NCI-H446 treated with DMSO at 0.1 percent for 48 hours (cell line): ENCODE results near the gene C16orf74.

ENCODE experiments used
- DNase-seq: peaks from one replicate; lab custom pipeline; 2025; lab: John Stamatoyannopoulos, UW

C16orf74 gene

DNA sequence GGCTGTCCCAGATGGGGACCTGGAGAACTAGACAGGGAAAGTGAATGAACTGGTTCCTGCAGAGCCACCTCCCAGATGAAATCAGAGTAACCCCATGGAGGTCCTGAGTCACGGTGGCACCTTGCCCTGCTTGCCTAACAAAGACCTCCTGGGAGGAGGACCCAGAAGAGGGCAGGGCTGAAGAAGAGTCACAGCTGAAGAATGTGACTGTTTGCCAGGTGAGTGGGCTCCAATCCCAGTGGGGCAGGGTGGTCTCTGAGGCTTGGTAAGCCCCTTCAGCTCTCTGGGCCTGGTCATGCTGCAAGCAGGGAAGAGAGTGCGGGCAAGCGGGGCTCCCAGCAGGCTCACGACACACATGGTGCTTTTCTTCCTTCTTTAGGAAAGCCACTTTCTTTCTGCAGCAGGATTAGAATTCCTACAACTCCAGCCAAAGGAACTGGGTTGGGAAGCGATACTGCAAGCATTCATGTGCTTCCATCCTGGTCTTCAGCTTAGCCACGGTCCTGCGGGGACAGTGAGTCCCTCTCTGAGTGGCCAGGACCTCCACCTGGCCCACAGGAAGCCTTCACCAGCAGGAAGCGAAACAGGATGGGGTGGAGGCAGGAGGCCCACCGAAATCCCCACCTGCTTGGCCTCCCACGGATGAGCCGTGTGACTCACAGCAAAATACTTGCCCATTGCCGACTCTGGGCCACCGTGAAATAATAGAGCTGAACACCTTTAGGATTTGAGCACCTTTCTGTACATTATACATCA is 4.3 kb downstream of the C16orf74 start:
- no peak for DNase-seq

GRCh38 chr16:85738923-85739715 is 11.8 kb downstream of the C16orf74 start:
- no peak for DNase-seq

DNA sequence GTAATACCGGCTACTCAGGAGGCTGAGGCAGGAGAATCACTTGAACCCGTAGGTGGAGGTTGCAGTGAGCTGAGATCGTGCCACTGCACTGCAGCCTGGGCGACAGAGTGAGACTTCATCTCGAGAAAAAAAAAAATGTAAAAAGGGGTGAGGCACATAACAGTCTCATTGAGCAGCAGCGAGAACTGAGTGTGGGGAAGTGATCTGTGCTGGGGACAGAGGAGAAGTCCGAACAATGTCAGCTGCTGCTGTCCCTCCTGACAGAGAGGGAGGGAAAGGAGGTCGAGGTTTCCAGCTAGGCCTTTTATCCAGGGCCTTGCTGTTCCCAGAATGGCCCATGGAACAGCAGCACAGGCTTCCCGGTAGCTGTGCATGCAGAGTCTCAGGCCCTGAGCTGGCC is 14.0 kb downstream of the C16orf74 start:
- no peak for DNase-seq

DNA sequence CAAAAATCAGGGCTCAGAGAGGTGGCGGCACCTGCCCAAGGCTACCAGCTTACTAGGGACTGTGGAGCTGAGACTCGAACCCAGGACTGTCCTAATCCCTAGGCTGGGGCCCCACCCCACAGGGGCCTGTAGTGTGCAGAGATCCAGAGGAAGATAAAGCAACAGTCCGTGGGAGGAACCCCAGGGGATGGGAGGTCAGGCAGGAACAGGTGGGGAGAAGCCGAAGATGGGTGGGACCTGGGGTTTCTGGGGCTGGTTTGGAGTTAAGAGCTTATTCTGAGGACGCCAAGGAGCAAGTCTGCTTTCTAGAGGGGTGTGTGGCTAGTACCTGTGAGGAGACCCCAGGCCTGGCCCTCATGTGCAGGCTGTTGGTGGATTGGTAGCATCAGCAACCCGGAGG is 14.9 kb downstream of the C16orf74 start:
- no peak for DNase-seq

DNA sequence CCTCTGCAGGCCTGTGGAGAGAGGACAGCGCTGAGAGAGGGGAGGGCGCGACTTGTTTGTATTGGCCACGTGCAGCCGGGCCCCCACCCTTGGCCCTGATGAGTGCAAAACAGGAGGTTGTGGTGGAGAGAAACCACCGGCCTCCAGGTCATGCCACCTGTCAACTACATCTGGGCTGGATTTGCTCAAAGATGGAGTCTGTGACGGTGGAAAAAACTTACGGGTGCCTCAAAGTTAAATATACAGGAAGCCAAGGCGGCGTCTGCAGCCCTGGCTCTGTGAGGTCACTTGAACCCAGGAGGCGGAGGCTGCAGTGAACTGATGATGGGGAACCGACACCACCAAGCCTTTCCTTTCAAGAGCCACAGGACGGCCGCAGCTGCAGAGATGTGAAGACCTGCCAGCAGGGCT is 15.7 kb downstream of the C16orf74 start:
- DNase-seq: no peak

- DNase-seq: no peak
Measured at GRCh38 chr16:85734311-85735017, 16.4 kb downstream of the C16orf74 start.

GRCh38 chr16:85733839-85734170 is 17.1 kb downstream of the C16orf74 start:
- no peak for DNase-seq

- no peak for DNase-seq
Measured at GRCh38 chr16:85733155-85733838, 17.6 kb downstream of the C16orf74 start.

DNA sequence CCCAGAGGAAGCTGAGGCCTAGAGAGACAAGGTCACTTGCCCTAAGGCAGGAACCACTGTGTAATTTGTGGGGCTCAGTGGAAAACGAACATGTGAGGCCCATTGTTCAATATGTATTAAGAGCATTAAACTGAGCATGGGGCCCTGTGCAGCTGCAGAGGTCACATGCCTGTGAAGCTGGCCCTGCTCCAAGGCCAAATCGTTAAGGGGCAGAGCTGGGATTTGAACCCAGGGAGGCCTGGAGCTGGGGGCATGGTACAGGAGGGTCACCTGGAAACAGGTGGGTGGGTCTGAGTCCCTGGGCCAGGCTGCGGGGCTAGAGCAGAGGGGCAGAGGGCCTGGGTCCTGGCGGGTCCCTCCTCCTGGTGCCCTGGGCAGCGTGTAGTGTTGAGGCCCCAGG is 19.7 kb downstream of the C16orf74 start:
- DNase-seq: no peak

DNA sequence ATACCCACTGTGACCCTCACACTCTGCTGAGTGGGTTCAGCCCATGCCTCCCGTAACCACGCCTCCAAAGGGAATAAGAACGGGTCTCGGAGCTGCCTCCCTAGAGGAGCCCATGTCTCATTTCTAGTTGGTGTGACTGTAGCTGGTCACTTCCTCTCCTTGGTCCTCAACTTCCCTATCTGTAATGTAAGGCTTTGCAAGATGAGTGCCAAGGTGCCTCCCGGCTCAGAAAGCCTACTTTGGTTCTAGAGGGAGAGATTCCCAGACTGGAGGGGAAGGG is 20.8 kb downstream of the C16orf74 start:
- DNase-seq: no peak

- no peak for DNase-seq
Measured at GRCh38 chr16:85729452-85730185, 21.3 kb downstream of the C16orf74 start.

GRCh38 chr16:85728879-85729278 is 22.0 kb downstream of the C16orf74 start:
- no peak for DNase-seq

DNA sequence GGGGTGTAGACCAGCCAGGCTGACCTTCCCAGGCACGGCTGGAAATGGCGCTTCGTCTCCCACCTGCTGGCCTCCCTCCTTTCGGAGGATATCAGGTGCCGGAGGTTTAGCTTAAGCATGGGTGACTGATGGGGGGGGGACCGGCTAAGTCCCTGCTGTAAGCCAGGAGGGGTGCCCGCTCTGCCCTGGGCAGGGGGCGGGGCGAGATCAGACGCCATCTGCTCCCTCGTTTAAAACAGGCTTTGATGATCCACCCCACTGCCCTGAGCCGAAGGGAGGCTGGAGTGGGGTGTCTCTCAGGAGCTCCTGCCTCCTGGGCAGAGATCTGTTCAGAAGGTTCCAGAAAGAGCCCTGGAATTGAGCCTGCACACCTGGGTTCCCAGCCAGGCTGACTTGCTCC is 26.0 kb downstream of the C16orf74 start:
- no peak for DNase-seq

DNA sequence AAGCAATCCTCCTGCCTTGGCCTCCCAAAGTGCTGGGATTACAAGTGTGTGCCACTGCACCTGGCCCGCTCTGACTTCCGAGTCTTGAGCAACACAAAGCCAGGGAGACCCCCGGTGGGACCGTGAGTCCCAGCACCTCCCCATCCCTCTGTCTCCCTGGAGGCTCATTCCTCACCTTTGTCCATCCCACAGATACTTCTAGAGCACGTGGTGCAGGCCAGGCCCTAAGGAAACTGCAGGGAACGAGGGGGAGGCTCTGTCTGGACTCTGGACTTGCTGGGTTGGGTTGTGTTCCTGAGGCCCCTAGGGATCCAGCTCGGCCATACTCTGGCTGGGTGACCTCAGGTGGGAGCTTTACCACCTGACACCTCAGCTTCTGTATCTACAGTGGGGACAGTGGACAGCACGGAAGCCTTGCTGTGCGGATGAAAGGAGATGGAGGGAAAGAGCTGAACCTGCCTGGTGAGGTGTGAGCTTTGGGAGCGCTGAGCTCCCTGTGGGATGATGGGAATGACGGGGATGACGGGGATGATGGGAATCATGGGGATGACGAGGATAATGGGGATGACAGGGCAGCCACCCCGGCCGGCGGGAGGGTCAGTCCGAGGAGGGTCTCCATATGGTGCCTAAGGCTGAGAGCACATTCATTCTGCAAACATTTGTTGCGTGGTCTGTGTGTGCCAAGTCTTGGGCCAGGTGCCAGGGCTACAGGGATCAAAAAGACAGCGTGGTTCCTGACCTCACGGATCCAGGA is 26.6 kb downstream of the C16orf74 start:
- no peak for DNase-seq

GRCh38 chr16:85722128-85722893 is 28.6 kb downstream of the C16orf74 start:
- no peak for DNase-seq

DNA sequence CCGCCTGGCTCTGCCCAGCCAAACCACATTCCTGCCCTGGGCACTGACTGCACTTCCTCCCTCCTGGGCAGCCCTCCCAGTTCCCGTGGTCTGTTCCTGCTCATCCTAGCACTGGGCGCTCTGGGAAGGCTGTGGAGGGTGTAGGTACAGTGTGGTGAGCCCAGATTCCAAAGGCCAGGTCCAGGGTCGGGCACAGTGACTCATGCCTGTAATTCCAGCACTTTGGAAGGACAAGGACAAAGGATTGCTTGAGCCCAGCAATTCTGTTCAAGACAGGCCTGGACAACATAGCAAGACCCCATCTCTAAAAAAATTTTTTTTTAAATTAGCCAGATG is 30.6 kb downstream of the C16orf74 start:
- DNase-seq: no peak

DNA sequence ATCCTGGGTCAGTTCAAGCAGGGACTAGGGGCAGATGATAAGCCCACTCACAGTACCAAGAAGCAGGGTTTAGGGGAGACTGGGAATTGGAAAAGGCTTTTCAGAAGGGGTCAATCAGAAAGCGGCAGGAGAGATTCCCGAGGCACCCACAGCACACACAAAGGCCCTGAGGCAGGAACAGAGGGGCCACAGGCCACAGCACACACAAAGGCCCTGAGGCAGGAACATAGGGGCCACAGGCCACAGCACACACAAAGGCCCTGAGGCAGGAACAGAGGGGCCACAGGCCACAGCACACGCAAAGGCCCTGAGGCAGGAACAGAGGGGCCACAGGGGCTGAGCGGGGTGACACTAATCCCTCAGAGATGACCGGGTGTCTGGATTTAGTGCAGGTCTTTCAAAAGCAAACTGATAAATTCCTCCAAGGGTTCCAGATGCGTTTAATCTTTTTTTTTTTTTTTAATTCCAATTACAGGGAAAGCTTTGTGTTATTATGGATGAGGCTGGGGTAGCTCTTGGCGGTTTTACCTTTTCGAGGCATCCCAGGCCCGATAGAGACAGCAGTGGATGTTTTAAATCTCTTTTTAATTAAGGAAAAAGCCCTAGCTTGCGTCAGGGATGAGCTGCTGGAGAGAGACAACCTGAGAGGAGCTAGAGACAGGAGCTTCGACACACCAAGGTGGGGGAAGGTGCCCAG is 31.1 kb downstream of the C16orf74 start:
- DNase-seq: no peak

DNA sequence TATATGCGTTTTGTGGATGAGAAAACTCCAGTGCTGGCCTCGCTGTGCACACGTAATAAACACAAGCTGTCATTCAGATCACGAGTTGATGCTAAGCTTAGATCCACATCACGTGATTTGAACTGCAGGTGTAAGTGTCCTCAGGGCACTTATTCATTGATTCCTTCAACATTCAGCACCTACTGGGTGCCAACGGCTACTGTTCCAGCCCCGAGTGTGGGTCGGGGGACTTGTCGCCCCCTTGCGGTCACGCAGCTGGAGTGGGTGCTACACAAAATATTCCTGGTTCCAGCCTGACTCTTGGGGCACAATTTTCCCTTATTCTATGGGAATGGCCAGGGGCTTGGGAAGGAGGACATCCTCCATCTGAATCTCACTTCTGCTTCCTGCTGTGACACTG is 32.2 kb downstream of the C16orf74 start:
- DNase-seq: no peak

GRCh38 chr16:85718153-85718477 is 32.8 kb downstream of the C16orf74 start:
- no peak for DNase-seq
